HG02943 (cell line): Measurements from ENCODE around the gene SERTAD2.

ENCODE experiments used
- ATAC-seq: cut with Tn5 transposase; IDR thresholded peaks from one replicate; pipeline ENCODE4 v1.9.1; 2021; ENCODE audit warnings: mild to moderate bottlenecking, low read depth, moderate library complexity; ENCODE audit not compliant: unreplicated experiment

Gene SERTAD2

GRCh38 chr2:64591188-64591587 is 62.5 kb downstream of the SERTAD2 start:
- ATAC-seq: no peak

GRCh38 chr2:64587561-64587960 is 66.2 kb downstream of the SERTAD2 start:
- ATAC-seq: no peak

GRCh38 chr2:64586883-64587481 is 66.7 kb downstream of the SERTAD2 start:
- no peak for ATAC-seq

- no peak for ATAC-seq
Measured at GRCh38 chr2:64586054-64586453, 67.7 kb downstream of the SERTAD2 start.

GRCh38 chr2:64582774-64583340 is 70.9 kb downstream of the SERTAD2 start:
- ATAC-seq: peak; percentile 65

GRCh38 chr2:64581777-64582539 is 71.8 kb downstream of the SERTAD2 start:
- ATAC-seq: no peak
